SW480 (cell line): ENCODE data around the gene DPYSL4.

ENCODE experiments used
- DNase-seq: peaks from one replicate; pipeline ENCODE4 v3.0.0-alpha.2; 2016; ENCODE audit warnings: low spot score

Gene DPYSL4

DNA sequence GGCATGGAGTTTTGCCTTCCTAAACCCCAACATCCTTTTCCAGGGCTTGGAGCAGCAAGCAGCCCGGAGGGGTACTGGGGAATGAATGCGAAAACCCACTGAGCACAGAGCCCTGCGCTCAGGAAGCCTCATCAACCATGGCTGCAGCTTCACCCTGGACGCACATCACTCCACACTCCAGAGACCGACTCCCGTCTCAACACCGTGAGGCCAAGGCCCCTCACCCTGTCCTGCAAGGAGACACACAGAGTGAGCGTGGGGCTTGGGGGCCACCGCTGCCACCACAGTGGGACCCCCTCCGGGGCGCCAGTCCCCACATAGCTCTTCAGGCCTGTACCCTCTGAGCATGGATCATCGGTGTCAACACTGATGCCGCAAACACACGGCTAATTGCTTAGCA, 41.9 kb downstream of the DPYSL4 start:
- DNase-seq: no peak

DNA sequence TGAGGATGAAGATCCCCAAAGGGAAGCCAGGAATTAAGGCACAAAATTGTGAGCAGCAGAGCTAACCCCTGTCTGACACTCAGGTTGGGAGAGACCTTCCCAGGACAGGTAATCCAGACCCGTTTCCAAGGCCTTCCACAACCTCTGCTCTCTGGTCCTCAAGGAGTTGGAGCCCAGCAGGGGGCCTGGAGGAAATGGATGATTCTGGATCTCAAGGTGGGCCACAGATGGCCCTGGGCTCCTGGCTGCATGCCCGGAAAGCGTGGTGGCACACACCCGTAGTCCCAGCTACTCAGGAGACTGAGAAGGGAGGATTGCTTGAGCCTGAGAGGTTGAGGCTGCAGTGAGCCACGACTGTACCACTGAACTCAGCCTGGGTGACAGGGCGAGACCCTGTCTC, 42.3 kb downstream of the DPYSL4 start:
- DNase-seq: no peak

DNA sequence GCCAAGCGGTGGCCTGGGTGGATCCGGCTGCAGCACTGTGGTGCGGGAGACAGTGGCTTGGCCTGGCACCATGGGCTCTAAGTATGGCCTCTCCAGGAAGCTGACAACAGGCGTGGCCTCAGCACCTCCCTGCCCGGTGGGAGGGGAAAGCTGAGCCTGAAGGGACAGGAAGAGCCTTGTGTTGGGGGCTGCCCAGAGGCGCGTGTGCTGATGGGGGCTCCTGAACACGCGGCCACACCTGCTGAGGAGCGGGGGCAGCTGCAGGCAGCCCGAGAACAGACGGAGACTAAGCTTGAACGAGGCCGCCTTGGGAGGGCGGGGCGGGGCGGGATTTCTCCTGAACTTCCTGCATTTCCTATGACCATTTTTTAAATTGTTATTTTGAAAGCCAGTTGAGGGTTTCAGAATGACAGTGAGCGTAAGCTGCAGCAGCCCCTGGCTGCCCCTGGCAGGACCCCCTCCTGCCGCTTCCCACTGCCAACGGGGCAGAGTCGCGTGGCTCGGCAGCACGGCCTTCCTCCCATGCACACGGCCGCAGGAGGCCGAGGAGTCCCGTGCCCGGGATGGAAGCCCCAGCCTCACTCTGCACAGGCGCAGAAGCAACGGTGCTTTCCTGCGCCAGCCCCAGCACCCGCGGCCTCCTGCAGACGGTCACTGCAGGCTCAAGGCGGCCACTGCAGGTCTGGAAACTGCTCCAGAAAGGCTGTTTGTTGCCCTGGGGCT, 43.2 kb downstream of the DPYSL4 start:
- peak; percentile 16 for DNase-seq

DNA sequence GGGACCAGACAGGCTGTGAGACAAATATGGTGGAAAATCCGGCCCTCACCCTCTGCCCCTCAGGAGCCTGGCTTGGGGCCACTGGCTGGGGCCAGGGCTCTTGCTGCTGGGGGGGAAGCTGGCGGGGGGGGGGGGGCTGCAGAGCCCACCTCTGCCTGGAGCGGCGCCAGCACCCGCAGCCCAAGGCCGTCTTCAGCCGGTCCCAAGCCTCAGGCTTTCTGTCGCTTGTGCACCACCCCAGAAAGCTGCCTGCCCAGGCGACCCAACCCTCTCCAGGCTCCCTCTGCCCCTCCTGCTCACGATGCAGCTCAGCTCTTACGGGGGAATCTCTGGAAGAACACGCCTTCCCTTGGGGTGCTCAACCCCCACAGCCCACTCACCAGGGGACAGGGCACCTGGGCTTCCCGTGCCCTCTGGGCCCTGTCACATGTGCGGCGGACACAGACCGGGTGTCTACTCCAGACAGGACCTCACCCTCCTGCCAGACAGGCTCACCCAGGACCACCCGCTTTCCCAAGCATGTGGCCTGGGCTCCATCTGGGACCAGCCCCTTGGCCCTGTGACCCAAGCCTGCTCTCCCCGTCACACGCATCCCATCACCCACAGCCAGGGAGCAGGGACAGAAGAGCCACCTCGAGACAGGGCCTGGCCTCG, 43.9 kb downstream of the DPYSL4 start:
- DNase-seq: no peak

DNA sequence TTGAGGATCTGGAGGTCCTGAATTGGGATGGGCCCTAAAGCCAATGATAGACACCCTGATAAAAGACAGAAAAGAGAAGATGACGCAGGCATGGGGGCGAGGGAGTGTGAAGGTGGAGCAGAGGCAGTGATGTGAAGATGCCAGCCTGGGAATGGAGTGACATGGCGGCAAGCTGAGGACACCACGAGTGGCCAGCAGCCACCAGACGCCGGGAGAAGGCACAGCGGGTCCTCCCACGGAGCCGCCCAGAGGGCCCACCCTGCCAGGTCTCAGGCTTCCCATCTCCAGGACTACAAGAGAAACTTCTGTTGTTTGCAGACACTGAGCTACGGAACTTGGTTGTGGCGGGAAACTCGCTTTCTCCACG, 44.9 kb downstream of the DPYSL4 start:
- DNase-seq: no peak

DNA sequence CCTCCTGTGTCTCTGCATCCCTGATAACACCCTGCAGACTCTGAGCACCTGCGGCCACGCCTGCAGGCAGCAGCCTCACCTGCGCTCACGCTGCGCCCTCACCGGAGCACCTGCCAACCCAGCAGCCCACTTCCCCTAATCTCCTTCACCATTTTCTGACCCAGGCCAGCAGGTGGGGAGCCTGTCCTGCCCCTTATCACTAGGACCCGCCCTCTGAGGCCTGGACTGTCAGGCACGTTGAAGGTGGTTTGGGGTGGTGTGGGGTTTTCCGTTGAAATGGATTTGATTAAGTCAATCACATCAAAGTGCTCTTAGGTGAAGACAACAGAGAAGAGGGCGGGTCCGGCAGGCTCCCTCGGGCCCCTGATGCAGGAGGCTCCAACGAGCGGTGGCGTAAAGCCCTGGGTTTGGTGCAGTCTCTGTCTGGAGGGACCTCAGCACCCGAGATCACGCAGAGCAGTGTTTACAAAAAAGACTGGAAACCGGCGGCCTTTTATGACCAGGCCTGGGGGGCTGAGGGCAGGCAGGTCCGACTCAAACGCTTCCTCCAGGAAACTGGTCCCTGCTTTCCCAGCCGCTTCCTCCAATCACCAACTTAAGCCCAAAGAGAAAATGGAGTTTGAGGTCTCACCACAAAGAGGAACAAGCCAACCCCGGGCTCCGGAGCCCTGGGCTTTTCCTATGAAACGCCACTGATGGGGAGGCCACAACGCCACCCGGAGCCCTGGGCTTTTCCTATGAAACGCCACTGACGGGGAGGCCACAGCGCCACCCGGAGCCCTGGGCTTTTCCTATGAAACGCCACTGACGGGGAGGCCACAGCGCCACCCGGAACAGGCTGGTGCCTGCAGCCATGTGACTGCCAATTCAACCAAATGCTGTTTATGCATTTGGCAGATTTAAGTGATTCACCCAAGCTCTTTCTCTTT, 45.5 kb downstream of the DPYSL4 start:
- peak; percentile 41 for DNase-seq

DNA sequence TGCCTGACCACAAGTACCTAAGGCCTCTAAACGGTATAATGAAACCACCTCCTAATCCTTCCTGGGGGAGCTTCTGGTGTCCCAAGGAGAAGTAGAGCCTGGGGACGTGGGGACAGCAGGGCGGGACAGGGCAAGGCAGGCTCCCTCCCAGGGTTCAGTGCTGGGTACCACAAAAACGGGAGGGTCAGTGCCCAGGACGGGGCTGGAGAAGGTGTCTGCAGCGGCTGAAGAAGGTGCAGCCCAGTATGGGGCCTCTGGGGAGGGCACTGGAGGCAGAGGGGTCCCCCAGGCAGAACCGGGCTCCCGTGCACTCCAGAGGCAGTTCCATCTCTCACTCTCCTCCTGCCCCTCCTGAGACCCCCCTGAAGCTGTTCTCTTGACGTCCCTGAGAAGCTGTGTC, 46.2 kb downstream of the DPYSL4 start:
- DNase-seq: no peak

DNA sequence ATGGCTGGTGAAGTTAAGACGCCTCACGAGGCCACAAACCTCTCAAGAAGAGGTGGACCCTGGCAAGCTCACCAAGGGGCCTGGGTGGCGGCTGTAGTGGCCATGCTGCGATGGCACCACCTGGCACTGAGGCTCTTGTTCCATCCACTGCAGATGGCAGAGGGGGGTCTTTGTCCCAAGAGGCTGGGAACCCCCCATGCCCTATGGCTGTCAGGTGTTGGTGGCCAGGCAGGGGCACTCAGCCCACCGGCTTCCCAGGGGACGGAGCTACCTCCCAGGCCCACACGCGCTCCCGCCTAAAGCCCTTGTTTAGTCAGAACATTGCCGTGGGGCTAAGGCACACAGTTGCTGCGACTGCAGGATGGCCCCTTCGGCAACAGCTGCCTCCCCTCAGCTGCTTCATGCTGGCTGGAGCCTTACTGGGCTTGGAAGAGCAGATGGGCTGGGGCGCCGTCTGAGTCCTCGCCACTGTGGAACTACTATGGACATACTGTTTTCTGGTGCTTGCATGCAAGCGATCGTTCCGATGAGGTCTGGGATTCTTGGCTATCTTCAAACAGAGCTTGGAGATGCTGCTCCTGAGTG, 46.8 kb downstream of the DPYSL4 start:
- DNase-seq: no peak

DNA sequence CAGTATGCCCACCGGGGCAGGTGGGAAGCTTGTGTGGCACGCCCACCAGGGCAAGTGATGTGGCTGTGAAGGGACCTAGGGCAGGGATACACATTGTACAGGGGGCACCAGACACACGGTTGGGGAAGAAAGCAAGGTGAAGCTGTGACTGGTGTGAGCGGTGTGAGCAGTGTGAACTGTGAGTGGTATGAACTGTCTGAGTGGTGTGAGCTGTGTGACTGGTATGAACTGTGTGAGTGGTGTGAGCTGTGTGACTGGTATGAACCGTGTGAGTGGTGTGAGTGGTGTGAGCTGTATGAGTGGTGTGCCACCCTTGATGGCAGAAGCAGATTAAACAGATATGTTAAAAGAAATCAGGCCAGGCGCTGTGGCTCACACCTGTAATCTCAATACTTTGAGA, 48.1 kb downstream of the DPYSL4 start:
- no peak for DNase-seq

DNA sequence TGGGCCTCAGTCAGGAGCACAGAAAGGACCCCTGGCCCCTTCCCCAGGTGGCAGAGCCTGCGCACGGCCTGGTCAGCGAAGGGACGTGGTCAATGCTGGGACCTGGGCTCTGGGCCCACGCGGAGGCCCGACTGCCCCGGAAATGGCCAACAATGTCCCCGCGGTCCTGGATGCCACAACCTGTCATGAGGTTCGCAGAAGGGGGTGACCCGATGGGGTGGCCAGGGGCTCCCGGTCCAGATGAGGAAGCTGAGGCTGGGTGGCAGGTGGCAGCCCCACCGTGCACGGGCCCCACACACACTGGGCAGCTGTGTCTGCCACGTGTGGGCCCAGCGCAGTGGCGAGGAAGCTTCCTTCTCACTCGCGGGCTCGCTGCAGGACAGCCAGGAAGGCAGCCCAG, 49.4 kb downstream of the DPYSL4 start:
- DNase-seq: no peak

DNA sequence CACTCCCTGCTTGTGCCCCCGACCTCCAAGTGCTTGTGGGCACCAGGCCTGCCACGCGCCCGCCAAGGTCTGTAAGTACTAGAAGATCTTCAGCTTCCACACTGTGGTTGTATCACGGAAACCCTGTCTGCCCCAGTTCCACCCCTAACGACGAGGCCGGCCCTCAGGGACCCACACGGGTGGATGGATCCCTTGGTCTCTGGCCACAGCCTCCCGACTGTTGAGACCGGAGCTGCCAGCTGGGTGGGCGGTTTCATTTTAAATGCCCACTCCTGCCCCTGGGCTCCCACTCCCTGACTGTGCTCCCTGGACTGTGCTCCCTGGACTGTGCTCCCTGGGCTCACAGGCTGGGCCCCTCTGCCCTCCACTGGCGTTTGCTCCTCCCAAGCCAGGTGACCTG, 50.1 kb downstream of the DPYSL4 start:
- no peak for DNase-seq

DNA sequence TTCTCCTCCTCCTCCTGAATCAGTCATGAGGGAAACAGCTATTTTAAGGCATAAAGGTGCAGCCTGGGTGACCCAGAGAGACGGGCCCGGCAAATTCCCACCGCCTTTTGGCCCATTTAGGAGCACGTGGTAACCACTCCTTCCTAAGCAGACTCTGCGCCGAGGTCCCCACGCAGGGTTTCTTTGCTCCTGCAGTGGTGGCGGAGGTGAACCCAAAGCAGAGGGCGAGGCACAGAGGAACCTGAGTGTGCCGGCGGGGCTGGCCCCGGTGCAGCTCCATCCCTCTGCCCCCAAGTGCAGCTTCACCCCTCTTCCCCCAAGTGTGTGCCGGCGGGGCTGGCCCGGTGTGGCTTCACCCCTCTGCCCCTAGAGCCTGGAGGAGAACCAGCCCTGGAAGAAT, 50.6 kb downstream of the DPYSL4 start:
- no peak for DNase-seq

DNA sequence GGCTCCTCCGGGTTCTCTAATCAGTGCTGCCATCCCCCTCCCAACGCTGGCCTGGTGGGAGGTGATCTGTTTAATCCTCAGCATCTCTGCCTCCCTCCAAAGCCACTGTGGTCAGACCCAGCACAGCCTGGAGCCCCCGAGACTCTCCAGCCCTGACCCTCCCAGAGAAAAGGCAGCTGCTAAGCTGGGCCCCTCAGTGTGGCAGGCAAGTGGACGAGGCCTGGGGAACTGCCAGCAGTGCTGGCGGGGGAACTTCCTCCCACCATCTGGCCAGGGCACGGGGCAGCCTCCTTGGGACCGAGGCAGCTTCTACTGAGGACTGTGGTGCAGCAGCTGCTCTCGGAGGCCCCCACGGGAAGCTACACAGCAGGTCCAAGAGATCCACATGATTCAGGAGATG, 51.1 kb downstream of the DPYSL4 start:
- no peak for DNase-seq

DNA sequence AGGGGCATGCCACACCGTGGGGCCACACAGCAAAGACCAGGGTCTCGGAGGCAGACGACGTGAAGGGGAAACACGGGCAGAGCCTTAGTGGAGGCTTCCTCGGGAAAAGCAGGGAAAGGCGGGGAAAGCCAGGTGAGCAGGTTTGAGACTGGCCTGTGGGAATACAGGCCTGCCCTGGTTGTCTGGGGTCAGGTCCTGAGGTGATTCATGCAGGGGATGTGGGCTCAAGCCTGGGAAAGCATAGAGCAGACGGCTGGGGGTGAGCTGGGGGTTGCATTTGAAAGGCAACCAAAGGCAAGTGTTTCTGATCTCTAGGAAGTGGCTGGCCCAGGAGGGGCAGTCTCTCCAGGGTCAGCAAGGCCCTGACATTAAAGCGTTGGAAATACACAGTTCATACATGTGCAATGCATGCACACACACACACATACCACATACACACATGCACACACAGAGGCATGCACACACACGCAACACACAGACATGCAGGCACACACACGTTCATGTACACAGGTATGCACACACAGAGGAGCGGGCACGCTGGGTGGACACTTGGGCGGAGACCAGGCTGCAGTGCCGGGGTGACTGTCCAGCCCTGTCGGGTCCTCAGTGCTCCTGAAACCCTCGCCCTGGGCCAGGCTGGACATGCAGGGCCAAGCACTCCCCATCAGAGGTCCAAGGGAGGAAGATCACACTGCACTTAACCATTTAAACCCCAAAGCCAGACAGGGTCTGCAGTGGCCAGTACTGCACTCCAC, 51.8 kb downstream of the DPYSL4 start:
- no peak for DNase-seq

DNA sequence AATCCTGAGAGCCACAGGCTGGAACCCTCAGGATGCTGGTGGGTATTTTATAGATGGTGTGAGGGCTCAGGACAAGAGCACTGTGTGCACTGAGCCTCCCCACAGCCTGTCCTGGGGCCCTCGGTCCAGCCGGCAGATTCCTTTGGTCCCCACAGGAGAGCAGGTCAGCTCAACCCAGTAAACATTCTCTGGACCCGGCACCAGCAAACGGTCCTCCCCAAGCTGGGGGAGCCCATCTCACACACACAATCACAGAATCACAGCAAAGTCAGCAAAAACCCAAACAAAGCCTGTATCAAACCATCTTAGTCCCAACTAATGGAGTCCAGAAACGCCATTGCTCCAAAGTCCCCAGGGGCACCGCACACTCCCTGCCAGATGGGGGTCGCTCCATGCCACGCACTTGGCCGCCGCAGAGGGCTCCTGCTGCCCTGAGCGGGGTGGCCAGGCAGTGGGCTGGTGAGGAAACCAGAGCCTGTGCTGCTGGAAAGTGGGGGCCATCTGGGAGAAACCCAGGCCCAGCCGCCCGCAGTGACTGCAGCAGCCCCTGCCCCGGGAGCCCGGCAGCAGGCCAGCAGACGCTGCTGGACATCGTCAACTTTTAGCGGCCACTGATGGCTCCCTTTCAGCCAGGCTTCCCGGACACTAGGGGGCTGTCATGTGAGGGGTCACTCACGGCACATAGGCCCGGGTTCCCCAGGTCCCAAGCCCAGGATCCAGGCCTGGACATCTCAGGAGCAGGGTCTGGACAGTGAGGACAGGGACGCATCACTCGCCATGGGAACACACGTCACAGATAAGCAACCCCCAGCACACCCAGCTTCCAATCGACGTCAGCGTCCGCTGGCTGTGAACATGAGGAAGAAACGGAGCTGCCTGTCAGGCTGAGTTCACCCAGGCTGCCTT, 52.6 kb downstream of the DPYSL4 start:
- DNase-seq: no peak

DNA sequence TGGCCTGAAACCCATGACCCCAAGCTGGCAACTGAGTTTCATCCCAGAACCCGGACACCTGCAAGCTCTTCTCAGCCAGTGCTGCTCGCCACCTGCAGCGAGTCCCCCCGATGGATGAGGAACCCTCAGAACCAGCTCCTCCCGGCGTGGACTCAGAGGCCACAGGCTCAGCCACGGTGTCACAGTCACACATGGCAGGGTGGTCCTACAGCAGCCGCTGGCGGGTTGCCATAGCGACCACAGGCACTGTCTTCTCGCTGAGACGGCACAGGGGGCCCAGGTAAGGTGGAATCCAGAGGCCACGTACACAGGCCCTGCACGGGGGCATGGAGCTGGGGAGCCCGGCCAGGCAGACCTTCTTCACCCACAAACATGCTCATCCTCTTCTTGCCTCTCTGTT, 53.4 kb downstream of the DPYSL4 start:
- DNase-seq: no peak

DNA sequence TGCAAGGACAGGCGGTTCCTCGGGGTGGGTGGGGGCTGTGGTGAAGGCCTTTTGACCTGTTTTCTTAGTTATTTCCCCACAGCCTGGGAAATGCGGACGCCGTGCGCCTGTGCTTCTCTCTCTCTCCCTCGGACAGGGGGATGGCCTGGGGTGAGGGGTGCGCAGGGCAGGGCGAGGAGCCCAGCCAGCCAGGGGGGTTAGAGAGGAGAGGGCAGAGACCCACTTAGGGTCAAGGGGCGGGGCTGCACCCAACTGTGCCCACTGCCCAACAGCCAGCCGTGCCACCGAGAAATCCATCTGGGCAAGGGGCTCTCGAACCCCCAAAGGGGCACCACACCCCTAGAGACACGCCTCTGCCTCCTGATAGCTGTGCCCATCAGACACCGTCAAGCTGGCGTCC, 53.8 kb downstream of the DPYSL4 start:
- DNase-seq: no peak

DNA sequence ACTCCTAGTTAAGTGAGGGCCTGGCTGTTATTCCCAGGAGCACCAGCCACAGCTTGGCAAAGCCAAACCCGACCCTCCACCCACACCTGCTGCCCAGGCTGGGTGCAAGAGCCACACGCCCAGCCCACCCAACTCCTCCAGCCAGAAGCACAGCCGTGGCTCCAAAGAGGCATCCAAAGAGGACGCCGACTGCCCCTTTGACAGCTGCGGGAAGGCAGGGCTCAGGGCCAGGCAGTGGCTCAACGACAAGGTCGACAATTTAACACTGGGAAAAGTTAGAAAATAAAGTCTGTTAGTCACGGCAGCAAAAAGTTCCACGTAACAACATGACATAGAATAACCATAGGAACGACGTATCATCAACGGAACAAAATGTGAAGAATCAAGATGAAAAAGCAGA, 54.3 kb downstream of the DPYSL4 start:
- DNase-seq: no peak

DNA sequence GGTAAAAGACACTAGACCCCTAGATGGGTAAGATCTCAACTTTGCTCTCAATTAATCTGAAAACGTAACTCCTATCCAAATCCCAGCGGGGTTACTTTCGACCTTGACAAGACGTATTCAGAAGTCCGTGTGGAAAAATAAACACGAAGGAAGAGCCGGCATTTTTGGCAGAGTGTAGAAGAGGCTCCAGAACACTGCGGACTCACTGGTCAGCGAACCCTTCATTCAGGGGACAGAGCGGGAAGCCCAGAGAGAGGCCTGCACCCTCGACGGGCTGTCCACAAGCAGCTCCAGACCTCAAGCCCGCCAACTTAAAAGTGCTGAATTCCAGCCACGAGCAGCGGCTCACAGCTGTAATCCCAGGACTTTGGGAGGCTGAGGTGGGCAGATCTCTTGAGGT, 54.7 kb downstream of the DPYSL4 start:
- no peak for DNase-seq

DNA sequence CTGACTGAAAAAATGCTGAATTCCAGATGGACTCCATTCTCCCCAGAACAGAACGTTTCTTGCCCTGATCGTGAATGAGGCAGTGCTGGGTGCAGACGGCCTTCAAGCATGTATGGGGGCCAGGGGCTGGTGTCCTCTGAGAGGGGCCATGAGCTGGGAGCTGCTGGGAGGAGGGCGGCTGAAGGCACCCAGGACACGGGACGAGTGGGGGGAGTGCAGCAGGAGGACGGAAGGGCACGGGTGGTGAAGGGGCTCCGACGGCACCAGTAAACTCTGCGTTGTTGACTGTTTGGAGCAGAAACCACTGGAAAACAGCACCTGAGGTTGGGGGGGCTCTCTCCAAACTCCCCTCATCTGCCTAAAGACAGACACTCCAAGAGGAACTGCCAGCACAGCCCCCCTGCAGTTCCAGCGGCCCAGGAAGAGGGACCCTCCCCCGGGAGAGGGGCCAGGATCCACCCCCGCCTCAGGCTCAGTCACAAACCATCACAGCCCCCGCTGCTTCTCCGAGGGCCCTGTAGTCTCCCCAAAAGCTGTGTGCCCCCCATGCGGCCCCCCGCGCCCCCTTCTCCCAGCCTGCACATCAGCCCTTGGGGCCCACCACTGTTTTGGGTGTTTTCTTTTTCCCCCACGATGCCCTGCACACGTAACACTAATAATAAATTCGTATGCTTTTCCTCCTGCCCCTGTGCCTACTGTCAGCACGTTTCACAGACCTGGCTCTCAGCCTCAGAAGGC, 55.5 kb downstream of the DPYSL4 start:
- no peak for DNase-seq
